ENCODE results near the gene KAT8. TPM values are rescaled to one million over a fixed set of nuclear protein-coding genes. Genes with fewer than 3 reads are reported as not detected.
"Not testable (repeated sequence)": the region's sequence is repeated elsewhere in the genome, so short reads cannot be mapped to it uniquely, and the experiment has no call there.

The KAT8 gene
- total RNA-seq, 2 donors from 2014 or later, result 86.7 to 97.6 TPM

- no peaks in the 10 kb centered on the region for H3K36me3 Mint-ChIP-seq (ENCODE audit: low read depth)
- ATAC-seq, result peak; percentile 24
- peak overlapping the region; percentile 77 for H3K27ac Mint-ChIP-seq
- no peak for DNase-seq
- no peak overlapping the region for H3K4me3 Mint-ChIP-seq
- peaks cover 4% of the 10 kb centered on the region for H3K4me1 Mint-ChIP-seq
- H3K9me3 ChIP-seq (ENCODE audit: control insufficient read depth, low read length, poor library complexity, severe bottlenecking), result no peaks in the 10 kb centered on the region
- no peaks in the 10 kb centered on the region for H3K27me3 Mint-ChIP-seq
Measured at GRCh38 chr16:31134091-31134571, 16.7 kb downstream of the KAT8 start.

- no peaks in the 10 kb centered on the region for H3K9me3 ChIP-seq (ENCODE audit: control insufficient read depth, low read length, poor library complexity, severe bottlenecking)
- Mint-ChIP-seq H3K27ac (no peak overlapping the region), H3K27me3 (no peaks in the 10 kb centered on the region), H3K36me3 (ENCODE audit: low read depth) (no peaks in the 10 kb centered on the region), H3K4me3 (no peak overlapping the region), H3K4me1 (peaks cover 4% of the 10 kb centered on the region)
- ATAC-seq (no peak), DNase-seq (no peak)
Measured at GRCh38 chr16:31134625-31135534, 17.4 kb downstream of the KAT8 start.

- H3K27me3 Mint-ChIP-seq, result no peaks in the 10 kb centered on the region
- no peak for DNase-seq
- no peak within 1 kb of the TSS for H3K4me3 Mint-ChIP-seq
- no peaks in the 10 kb centered on the region for H3K36me3 Mint-ChIP-seq (ENCODE audit: low read depth)
- H3K27ac Mint-ChIP-seq, result peak within 1 kb of the TSS; percentile 37
- ATAC-seq, result no peak
- peaks cover 4% of the 10 kb centered on the region for H3K4me1 Mint-ChIP-seq
- H3K9me3 ChIP-seq (ENCODE audit: control insufficient read depth, low read length, poor library complexity, severe bottlenecking), result no peaks in the 10 kb centered on the region
Measured at GRCh38 chr16:31135535-31136286, 18.2 kb downstream of the KAT8 start, which contains the start of gene PRSS8. Gene PRSS8, minus strand, starts transcription at chr16:31135727. Its CDS starts 229 bp downstream, at chr16:31135498.

GRCh38 chr16:31136287-31136662 lies 18.8 kb downstream of the KAT8 start:
- Mint-ChIP-seq H3K27me3 (no peaks in the 10 kb centered on the region), H3K4me3 (no peak overlapping the region), H3K4me1 (peaks cover 4% of the 10 kb centered on the region), H3K36me3 (ENCODE audit: low read depth) (no peaks in the 10 kb centered on the region), H3K27ac (peak overlapping the region; percentile 37)
- H3K9me3 ChIP-seq (ENCODE audit: control insufficient read depth, low read length, poor library complexity, severe bottlenecking), result no peaks in the 10 kb centered on the region
- DNase-seq, result no peak
- ATAC-seq, result no peak

- H3K36me3 Mint-ChIP-seq (ENCODE audit: low read depth); H3K4me1 Mint-ChIP-seq; H3K9me3 ChIP-seq (ENCODE audit: control insufficient read depth, low read length, poor library complexity, severe bottlenecking); H3K27me3 Mint-ChIP-seq; H3K27ac Mint-ChIP-seq; DNase-seq; ATAC-seq; H3K4me3 Mint-ChIP-seq: not testable (repeated sequence)
Measured at GRCh38 chr16:31136822-31137499, 19.5 kb downstream of the KAT8 start.

- Mint-ChIP-seq H3K27me3 (no peaks in the 10 kb centered on the region), H3K27ac (no peak overlapping the region), H3K4me3 (no peak overlapping the region), H3K36me3 (ENCODE audit: low read depth) (no peaks in the 10 kb centered on the region), H3K4me1 (peaks cover 7% of the 10 kb centered on the region)
- no peaks in the 10 kb centered on the region for H3K9me3 ChIP-seq (ENCODE audit: control insufficient read depth, low read length, poor library complexity, severe bottlenecking)
- no peak for ATAC-seq
- DNase-seq, result no peak
Measured at GRCh38 chr16:31138621-31139578, 21.4 kb downstream of the KAT8 start.

- Mint-ChIP-seq H3K27ac (peak overlapping the region; percentile 6), H3K4me3 (peak overlapping the region; percentile 5)
- not testable (repeated sequence) for H3K9me3 ChIP-seq (ENCODE audit: control insufficient read depth, low read length, poor library complexity, severe bottlenecking); H3K4me1 Mint-ChIP-seq; H3K27me3 Mint-ChIP-seq; H3K36me3 Mint-ChIP-seq (ENCODE audit: low read depth); DNase-seq; ATAC-seq
Measured at GRCh38 chr16:31141071-31141469, 23.6 kb downstream of the KAT8 start.

GRCh38 chr16:31141489-31142108 lies 24.1 kb downstream of the KAT8 start:
- peaks cover 6% of the 10 kb centered on the region for H3K4me1 Mint-ChIP-seq
- ATAC-seq (no peak), DNase-seq (peak in 1 of 3 donors; percentile 10)
- H3K36me3 Mint-ChIP-seq (ENCODE audit: low read depth), result no peaks in the 10 kb centered on the region
- peak overlapping the region; percentile 68 for H3K4me3 Mint-ChIP-seq
- H3K27me3 Mint-ChIP-seq, result peaks cover 7% of the 10 kb centered on the region
- H3K27ac Mint-ChIP-seq, result peak overlapping the region; percentile 6
- H3K9me3 ChIP-seq (ENCODE audit: control insufficient read depth, low read length, poor library complexity, severe bottlenecking), result no peaks in the 10 kb centered on the region

- Mint-ChIP-seq H3K27ac (peak overlapping the region; percentile 6), H3K4me1 (peaks cover 6% of the 10 kb centered on the region), H3K27me3 (peaks cover 10% of the 10 kb centered on the region), H3K36me3 (ENCODE audit: low read depth) (no peaks in the 10 kb centered on the region), H3K4me3 (peak overlapping the region; percentile 68)
- peak; percentile 89 for ATAC-seq
- DNase-seq, result peak; percentile 89 to 96 (median 95)
- H3K9me3 ChIP-seq (ENCODE audit: control insufficient read depth, low read length, poor library complexity, severe bottlenecking), result no peaks in the 10 kb centered on the region
Measured at GRCh38 chr16:31142109-31143010, 24.9 kb downstream of the KAT8 start.

- peaks cover 16% of the 10 kb centered on the region for H3K27me3 Mint-ChIP-seq
- DNase-seq, result no peak
- ATAC-seq, result no peak
- peaks cover 11% of the 10 kb centered on the region for H3K4me1 Mint-ChIP-seq
- H3K9me3 ChIP-seq (ENCODE audit: control insufficient read depth, low read length, poor library complexity, severe bottlenecking), result no peaks in the 10 kb centered on the region
- H3K36me3 Mint-ChIP-seq (ENCODE audit: low read depth), result no peaks in the 10 kb centered on the region
- H3K27ac Mint-ChIP-seq, result peak overlapping the region; percentile 37
- peak overlapping the region; percentile 80 for H3K4me3 Mint-ChIP-seq
Measured at GRCh38 chr16:31143011-31143693, 25.7 kb downstream of the KAT8 start.

- Mint-ChIP-seq H3K4me1 (peaks cover 11% of the 10 kb centered on the region), H3K27ac (peak overlapping the region; percentile 37), H3K27me3 (peaks cover 16% of the 10 kb centered on the region), H3K4me3 (peak overlapping the region; percentile 80), H3K36me3 (ENCODE audit: low read depth) (no peaks in the 10 kb centered on the region)
- DNase-seq (no peak), ATAC-seq (no peak)
- H3K9me3 ChIP-seq (ENCODE audit: control insufficient read depth, low read length, poor library complexity, severe bottlenecking), result no peaks in the 10 kb centered on the region
Measured at GRCh38 chr16:31143694-31144148, 26.3 kb downstream of the KAT8 start.
